HG03378 (cell line): ENCODE results near the gene CLTRN.

ENCODE experiments used
- ATAC-seq: cut with Tn5 transposase; IDR thresholded peaks from one replicate; pipeline ENCODE4 v1.9.1; 2021; ENCODE audit warnings: mild to moderate bottlenecking, moderate library complexity; ENCODE audit not compliant: unreplicated experiment

CLTRN gene

GRCh38 chrX:15579778-15580747 lies 84.5 kb downstream of the CLTRN start:
- no peak for ATAC-seq
